ENCODE results near the gene ABCB11.

DNA sequence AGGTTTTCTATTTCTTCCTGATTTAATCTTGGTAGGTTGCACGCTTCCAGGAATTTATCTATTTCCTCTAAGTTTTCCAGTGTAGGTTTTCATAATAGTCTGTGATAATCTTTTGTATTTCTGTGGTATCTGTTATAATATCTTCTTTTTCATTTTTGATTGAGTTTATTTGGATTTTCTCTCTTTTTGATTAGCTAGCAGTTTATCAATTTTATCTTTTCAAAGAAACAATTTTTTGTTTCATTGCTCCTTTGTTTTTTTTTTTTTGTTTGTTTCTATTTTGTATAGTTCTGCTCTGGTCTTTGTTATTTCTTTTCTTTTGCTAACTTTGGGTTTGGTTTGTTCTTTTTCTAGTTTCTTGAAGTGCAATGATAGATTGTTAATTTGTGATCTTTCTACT, 78.7 kb downstream of the ABCB11 start:
- TF ChIP-seq, protein P1, sequence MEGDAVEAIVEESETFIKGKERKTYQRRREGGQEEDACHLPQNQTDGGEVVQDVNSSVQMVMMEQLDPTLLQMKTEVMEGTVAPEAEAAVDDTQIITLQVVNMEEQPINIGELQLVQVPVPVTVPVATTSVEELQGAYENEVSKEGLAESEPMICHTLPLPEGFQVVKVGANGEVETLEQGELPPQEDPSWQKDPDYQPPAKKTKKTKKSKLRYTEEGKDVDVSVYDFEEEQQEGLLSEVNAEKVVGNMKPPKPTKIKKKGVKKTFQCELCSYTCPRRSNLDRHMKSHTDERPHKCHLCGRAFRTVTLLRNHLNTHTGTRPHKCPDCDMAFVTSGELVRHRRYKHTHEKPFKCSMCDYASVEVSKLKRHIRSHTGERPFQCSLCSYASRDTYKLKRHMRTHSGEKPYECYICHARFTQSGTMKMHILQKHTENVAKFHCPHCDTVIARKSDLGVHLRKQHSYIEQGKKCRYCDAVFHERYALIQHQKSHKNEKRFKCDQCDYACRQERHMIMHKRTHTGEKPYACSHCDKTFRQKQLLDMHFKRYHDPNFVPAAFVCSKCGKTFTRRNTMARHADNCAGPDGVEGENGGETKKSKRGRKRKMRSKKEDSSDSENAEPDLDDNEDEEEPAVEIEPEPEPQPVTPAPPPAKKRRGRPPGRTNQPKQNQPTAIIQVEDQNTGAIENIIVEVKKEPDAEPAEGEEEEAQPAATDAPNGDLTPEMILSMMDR (IDR thresholded peaks at IDR 0.05; ENCODE audit: low read depth, low read length, missing input control): no peak
- TF ChIP-seq, protein P2, sequence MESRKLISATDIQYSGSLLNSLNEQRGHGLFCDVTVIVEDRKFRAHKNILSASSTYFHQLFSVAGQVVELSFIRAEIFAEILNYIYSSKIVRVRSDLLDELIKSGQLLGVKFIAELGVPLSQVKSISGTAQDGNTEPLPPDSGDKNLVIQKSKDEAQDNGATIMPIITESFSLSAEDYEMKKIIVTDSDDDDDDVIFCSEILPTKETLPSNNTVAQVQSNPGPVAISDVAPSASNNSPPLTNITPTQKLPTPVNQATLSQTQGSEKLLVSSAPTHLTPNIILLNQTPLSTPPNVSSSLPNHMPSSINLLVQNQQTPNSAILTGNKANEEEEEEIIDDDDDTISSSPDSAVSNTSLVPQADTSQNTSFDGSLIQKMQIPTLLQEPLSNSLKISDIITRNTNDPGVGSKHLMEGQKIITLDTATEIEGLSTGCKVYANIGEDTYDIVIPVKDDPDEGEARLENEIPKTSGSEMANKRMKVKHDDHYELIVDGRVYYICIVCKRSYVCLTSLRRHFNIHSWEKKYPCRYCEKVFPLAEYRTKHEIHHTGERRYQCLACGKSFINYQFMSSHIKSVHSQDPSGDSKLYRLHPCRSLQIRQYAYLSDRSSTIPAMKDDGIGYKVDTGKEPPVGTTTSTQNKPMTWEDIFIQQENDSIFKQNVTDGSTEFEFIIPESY (IDR thresholded peaks at IDR 0.05): no peak
- TF ChIP-seq RAD21 (IDR thresholded peaks at IDR 0.05): no peak
- no peak for TF ChIP-seq REST (IDR thresholded peaks at IDR 0.05)
- no peak for TF ChIP-seq MAX (IDR thresholded peaks at IDR 0.05)
- TF ChIP-seq RXRA (IDR thresholded peaks at IDR 0.05): no peak
- TF ChIP-seq TAF1 (conservative IDR thresholded peaks at IDR 0.05): no peak
- TF ChIP-seq FOXA2 (IDR thresholded peaks at IDR 0.05): no peak
- TF ChIP-seq ATF3 (IDR thresholded peaks at IDR 0.05): no peak
- no peak for TF ChIP-seq YY1 (IDR thresholded peaks at IDR 0.05)
- TF ChIP-seq FOXA1 (IDR thresholded peaks at IDR 0.05): no peak
- no peak for TF ChIP-seq JUND (IDR thresholded peaks at IDR 0.05)
